K562 (cell line): ENCODE results near the gene EIF2AK2. TPM values are rescaled to one million over a fixed set of nuclear protein-coding genes. Genes with fewer than 3 reads are reported as not detected.

ENCODE experiments used
- BACH1 ChIP-seq: fragments of 200-800 bp; sonication (Bioruptor generic); IDR thresholded peaks from 2 replicates; pipeline ENCODE4 v1.6.1; 2016; ENCODE audit warnings: missing genetic modification characterization, missing compliant biosample characterization
- COPS2 ChIP-seq: fragments of 450-650 bp; conservative IDR thresholded peaks from 2 replicates; pipeline ENCODE4 v1.6.1; 2016; ENCODE audit warnings: mild to moderate bottlenecking, moderate library complexity
- FOXO4 ChIP-seq: fragments of 450-650 bp; formaldehyde crosslinking; IDR thresholded peaks from 2 replicates; pipeline ENCODE4 v1.4.0; 2020; ENCODE audit warnings: mild to moderate bottlenecking, moderate library complexity
- HINFP ChIP-seq: fragments of 450-650 bp; conservative IDR thresholded peaks from 2 replicates; pipeline ENCODE4 v1.6.1; 2016; ENCODE audit warnings: missing genetic modification characterization, low read depth, mild to moderate bottlenecking, control low read depth, missing compliant biosample characterization
- HNRNPK ChIP-seq: fragments of 200-400 bp; formaldehyde crosslinking; IDR thresholded peaks from one replicate; pipeline ENCODE4 v1.6.1; 2018; ENCODE audit warnings: mild to moderate bottlenecking, low read depth, low read length; ENCODE audit not compliant: poor library complexity, severe bottlenecking
- SP1 ChIP-seq: sonication (generic); formaldehyde crosslinking; IDR thresholded peaks from 2 replicates; pipeline ENCODE4 v1.8.1; 2022; ENCODE audit warnings: mild to moderate bottlenecking, missing genetic modification reagents
- ZNF316 ChIP-seq: fragments of 450-650 bp; IDR thresholded peaks from 2 replicates; pipeline ENCODE4 v1.6.1; 2016
- polyA plus RNA-seq, 8 experiments: library from polyadenylated mRNA; depleted of rRNA in 4 of 8; stranded (reverse) in 5 of 8; unstranded in 3 of 8; fragments of >200 nt; fragmentation: Nextera tagmentation in 2 of 8; fragmentation: Illumina TruSeq in 1 of 8; extraction: Ambion mirVana in 2 of 8; extraction: Trizol in 1 of 8; gene quantifications; 2 replicates each; pipeline versions ENCODE4 v1.2.1 to v1.2.3, GENCODE V29; 2011 to 2014; ENCODE audit warnings: inconsistent platforms in 1 of 8, missing spikeins in 1 of 8
- total RNA-seq, 7 experiments: library from RNA; depleted of rRNA in 6 of 7; stranded (reverse); fragments of >200 nt in 6 of 7; fragmentation: Illumina TruSeq in 2 of 7; extraction: Trizol in 2 of 7; gene quantifications; 2 replicates each; pipeline versions ENCODE4 v1.2.1 to v1.2.3, GENCODE V29; 2011 to 2021; ENCODE audit warnings: low replicate concordance in 1 of 7
- TF ChIP-seq, protein P1 (sequence below), 2 experiments: fragments of 450-650 bp; IDR thresholded peaks; 2 replicates each; pipeline ENCODE4 v1.6.1; 2016; ENCODE audit warnings: mild to moderate bottlenecking in 2 of 2, borderline replicate concordance in 1 of 2, low read depth in 1 of 2, moderate library complexity in 1 of 2
- TF ChIP-seq, protein P2 (sequence below): sonication (generic); formaldehyde crosslinking; IDR thresholded peaks from 2 replicates; pipeline ENCODE4 v1.8.1; 2023; ENCODE audit warnings: mild to moderate bottlenecking, missing genetic modification reagents

EIF2AK2 gene
- total and polyA plus RNA-seq, 9 of the 15 experiments (the other 6 are each of a cell fraction or from before 2014, with no cell fraction given) = 3.8 to 19.5 (median 13.3) TPM

GRCh38 chr2:37083873-37084794, 72.6 kb downstream of the EIF2AK2 start, which contains the start of the genes GPATCH11 and HEATR5B (continued):
- TF ChIP-seq HINFP (tag) = no peak
- TF ChIP-seq ZNF316 = no peak
- TF ChIP-seq, protein P1, sequence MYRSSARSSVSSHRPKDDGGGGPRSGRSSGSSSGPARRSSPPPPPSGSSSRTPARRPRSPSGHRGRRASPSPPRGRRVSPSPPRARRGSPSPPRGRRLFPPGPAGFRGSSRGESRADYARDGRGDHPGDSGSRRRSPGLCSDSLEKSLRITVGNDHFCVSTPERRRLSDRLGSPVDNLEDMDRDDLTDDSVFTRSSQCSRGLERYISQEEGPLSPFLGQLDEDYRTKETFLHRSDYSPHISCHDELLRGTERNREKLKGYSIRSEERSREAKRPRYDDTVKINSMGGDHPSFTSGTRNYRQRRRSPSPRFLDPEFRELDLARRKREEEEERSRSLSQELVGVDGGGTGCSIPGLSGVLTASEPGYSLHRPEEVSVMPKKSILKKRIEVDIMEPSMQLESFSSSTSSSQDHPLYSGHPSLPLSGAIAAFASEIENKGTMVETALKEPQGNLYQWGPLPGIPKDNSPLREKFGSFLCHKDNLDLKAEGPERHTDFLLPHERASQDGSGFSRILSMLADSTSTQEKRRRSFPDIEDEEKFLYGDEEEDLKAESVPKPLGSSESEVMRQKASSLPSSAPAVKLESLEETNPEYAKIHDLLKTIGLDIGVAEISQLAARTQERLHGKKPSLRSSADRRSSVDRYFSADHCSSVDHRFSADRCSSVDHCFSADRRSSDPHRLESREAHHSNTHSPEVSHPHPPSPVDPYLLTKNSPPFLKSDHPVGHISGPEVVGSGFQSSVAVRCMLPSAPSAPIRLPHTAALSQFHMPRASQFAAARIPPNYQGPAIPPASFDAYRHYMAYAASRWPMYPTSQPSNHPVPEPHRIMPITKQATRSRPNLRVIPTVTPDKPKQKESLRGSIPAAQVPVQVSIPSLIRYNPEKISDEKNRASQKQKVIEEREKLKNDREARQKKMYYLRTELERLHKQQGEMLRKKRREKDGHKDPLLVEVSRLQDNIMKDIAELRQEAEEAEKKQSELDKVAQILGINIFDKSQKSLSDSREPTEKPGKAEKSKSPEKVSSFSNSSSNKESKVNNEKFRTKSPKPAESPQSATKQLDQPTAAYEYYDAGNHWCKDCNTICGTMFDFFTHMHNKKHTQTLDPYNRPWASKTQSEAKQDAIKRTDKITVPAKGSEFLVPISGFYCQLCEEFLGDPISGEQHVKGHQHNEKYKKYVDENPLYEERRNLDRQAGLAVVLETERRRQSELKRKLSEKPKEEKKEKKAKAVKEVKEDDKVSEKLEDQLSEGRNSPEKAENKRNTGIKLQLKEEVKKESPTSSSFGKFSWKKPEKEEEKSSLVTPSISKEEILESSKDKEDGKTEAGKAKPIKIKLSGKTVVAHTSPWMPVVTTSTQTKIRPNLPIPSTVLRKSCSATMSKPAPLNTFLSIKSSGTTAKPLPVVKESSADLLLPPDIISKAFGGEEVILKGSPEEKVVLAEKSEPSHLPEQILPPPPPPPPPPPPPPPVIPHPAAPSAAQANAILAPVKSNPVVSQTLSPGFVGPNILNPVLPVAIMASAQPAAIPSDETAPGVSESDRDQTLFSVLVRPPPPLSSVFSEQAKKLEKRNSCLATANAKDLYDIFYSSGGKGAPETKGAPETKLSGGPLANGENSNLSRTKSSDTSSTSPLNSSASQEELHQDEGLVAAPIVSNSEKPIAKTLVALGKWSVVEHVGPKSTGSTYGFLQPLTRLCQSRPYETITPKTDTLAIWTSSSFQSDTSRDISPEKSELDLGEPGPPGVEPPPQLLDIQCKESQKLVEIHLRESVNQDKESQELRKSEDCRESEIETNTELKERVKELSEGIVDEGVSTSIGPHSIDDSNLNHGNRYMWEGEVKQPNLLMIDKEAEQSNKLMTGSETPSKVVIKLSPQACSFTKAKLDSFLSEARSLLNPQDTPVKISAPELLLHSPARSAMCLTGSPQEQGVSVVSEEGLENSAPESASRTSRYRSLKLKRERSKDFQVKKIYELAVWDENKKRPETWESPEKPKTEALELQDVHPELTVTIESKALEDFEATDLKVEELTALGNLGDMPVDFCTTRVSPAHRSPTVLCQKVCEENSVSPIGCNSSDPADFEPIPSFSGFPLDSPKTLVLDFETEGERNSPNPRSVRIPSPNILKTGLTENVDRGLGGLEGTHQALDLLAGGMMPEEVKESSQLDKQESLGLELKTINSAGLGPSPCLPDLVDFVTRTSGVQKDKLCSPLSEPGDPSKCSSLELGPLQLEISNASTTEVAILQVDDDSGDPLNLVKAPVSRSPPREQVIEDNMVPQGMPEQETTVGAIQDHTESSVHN (IDR thresholded peaks at IDR 0.05; ENCODE audit: borderline replicate concordance in 1 of 2, low read depth in 1 of 2) = no peak
- TF ChIP-seq FOXO4 (CRISPR knock-in tag) = no peak
- TF ChIP-seq, protein P2, sequence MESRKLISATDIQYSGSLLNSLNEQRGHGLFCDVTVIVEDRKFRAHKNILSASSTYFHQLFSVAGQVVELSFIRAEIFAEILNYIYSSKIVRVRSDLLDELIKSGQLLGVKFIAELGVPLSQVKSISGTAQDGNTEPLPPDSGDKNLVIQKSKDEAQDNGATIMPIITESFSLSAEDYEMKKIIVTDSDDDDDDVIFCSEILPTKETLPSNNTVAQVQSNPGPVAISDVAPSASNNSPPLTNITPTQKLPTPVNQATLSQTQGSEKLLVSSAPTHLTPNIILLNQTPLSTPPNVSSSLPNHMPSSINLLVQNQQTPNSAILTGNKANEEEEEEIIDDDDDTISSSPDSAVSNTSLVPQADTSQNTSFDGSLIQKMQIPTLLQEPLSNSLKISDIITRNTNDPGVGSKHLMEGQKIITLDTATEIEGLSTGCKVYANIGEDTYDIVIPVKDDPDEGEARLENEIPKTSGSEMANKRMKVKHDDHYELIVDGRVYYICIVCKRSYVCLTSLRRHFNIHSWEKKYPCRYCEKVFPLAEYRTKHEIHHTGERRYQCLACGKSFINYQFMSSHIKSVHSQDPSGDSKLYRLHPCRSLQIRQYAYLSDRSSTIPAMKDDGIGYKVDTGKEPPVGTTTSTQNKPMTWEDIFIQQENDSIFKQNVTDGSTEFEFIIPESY (CRISPR knock-in tag) = 0 out of 2 replicates have a peak, but pooled peaks have one; percentile 7
- no peak for TF ChIP-seq HNRNPK
- TF ChIP-seq BACH1 = no peak
- TF ChIP-seq SP1 (CRISPR knock-in tag) = peak; percentile 48; the same call in 1 of the 2 replicates
- TF ChIP-seq COPS2 = no peak
